Measurements from ENCODE around the gene FSTL3.

The FSTL3 gene

DNA sequence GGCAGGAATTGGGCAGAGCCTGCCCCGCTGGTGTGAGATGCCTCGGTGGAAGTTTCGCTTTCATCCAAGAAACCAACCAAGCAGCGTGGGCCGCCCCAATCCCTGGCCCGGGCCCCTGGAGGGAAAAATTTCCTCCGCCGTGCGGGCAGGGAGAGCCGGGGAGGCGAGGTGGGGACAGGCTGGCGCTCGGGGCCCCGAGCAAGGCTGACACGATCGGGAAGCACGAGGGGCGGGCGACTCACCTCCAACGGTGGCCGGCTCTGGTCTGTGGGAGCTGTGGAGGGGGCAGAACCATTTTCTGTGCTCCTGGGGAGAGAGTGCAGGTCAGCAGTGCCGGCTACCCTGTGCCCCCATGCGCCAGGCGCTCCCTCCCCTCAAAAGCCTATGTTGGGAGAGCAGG lies 24.2 kb upstream of the FSTL3 start:
- TF ChIP-seq, protein P1, sequence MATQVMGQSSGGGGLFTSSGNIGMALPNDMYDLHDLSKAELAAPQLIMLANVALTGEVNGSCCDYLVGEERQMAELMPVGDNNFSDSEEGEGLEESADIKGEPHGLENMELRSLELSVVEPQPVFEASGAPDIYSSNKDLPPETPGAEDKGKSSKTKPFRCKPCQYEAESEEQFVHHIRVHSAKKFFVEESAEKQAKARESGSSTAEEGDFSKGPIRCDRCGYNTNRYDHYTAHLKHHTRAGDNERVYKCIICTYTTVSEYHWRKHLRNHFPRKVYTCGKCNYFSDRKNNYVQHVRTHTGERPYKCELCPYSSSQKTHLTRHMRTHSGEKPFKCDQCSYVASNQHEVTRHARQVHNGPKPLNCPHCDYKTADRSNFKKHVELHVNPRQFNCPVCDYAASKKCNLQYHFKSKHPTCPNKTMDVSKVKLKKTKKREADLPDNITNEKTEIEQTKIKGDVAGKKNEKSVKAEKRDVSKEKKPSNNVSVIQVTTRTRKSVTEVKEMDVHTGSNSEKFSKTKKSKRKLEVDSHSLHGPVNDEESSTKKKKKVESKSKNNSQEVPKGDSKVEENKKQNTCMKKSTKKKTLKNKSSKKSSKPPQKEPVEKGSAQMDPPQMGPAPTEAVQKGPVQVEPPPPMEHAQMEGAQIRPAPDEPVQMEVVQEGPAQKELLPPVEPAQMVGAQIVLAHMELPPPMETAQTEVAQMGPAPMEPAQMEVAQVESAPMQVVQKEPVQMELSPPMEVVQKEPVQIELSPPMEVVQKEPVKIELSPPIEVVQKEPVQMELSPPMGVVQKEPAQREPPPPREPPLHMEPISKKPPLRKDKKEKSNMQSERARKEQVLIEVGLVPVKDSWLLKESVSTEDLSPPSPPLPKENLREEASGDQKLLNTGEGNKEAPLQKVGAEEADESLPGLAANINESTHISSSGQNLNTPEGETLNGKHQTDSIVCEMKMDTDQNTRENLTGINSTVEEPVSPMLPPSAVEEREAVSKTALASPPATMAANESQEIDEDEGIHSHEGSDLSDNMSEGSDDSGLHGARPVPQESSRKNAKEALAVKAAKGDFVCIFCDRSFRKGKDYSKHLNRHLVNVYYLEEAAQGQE (IDR thresholded peaks at IDR 0.05; ENCODE audit: insufficient read depth in 1 of 2, low read depth in 2 of 2, low read length in 2 of 2) = no peak
- TF ChIP-seq SIN3A (IDR thresholded peaks at IDR 0.05; ENCODE audit: borderline replicate concordance, insufficient read depth, low read length) = no peak
- TF ChIP-seq POLR2AphosphoS5 (IDR thresholded peaks at IDR 0.05; ENCODE audit: low read depth, low read length) = no peak
- no peak for TF ChIP-seq FOXP2 (optimal IDR thresholded peaks at IDR 0.05; ENCODE audit: borderline replicate concordance, extremely low read depth, extremely low read length, insufficient read depth)
- TF ChIP-seq TAF1 (IDR thresholded peaks at IDR 0.05; ENCODE audit: borderline replicate concordance, insufficient read depth, low read length) = no peak

DNA sequence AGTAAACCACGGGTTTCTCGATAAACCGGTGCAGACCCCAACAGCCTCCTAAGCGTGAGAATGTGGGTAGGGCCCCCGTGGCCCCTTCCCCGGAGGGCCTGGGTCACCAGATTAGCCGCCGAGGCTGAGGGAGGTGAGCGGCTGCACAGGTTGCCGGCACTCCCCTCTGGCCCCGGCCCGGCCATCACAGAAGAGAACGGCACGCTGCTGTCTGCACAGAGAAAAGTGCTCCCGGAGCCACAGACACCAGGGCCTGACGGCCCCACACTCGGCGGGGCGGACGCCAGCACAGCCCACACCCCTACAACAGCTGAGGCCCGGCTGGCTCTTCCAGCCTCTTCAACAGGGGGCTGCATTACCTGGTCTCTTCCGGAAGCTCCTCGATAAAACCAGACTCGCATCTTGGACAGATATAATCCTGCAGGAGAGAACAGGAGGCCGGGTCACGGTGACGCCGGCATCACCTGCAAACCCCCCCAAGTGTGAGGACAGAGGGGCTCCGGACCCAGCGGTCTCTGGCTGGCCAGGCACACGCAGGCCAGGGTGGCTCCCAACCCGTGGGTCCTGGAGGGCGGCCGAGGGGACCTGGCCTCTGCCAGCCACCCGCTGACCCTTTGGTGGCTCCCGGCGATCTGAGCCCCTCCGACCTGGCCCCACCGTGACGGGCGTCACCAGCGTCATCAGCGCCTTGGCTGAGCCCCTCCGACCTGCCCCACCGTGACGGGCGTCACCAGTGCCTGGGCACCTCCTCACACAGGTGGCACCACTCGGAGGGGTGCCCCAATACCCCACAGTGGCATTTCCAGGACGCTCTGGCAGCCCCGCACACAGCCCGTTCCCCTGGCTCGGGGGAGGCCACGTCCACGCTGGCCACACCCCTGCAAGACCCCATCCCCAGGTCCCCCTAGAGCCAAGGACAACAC lies 23.5 kb upstream of the FSTL3 start:
- no peak for TF ChIP-seq FOXP2 (optimal IDR thresholded peaks at IDR 0.05; ENCODE audit: borderline replicate concordance, extremely low read depth, extremely low read length, insufficient read depth)
- TF ChIP-seq, protein P1 (IDR thresholded peaks at IDR 0.05; ENCODE audit: insufficient read depth in 1 of 2, low read depth in 2 of 2, low read length in 2 of 2) = no peak
- TF ChIP-seq SIN3A (IDR thresholded peaks at IDR 0.05; ENCODE audit: borderline replicate concordance, insufficient read depth, low read length) = no peak
- TF ChIP-seq TAF1 (IDR thresholded peaks at IDR 0.05; ENCODE audit: borderline replicate concordance, insufficient read depth, low read length) = no peak
- TF ChIP-seq POLR2AphosphoS5 (IDR thresholded peaks at IDR 0.05; ENCODE audit: low read depth, low read length) = no peak

DNA sequence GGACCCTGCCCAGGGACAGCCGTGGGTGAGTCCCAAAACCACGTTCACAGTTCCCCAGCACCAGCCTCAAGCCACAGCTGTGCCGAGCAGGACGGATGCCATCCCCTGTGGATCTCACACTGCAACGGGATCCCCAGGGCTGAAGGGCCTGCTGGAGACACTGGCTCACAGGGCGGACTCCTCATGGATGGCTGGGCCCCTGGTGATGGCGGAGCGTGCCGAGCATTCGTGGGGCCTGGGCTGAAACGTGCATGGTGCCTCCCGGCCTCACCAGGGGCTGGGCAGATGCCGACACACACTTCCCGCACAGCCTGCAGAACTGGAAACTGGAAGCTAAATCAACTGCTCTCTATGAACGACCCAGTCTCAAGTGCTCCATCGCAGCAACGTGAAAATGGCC lies 22.8 kb upstream of the FSTL3 start:
- TF ChIP-seq SIN3A (IDR thresholded peaks at IDR 0.05; ENCODE audit: borderline replicate concordance, insufficient read depth, low read length) = no peak
- TF ChIP-seq TAF1 (IDR thresholded peaks at IDR 0.05; ENCODE audit: borderline replicate concordance, insufficient read depth, low read length) = no peak
- TF ChIP-seq, protein P1 (IDR thresholded peaks at IDR 0.05; ENCODE audit: insufficient read depth in 1 of 2, low read depth in 2 of 2, low read length in 2 of 2) = no peak
- TF ChIP-seq POLR2AphosphoS5 (IDR thresholded peaks at IDR 0.05; ENCODE audit: low read depth, low read length) = no peak

DNA sequence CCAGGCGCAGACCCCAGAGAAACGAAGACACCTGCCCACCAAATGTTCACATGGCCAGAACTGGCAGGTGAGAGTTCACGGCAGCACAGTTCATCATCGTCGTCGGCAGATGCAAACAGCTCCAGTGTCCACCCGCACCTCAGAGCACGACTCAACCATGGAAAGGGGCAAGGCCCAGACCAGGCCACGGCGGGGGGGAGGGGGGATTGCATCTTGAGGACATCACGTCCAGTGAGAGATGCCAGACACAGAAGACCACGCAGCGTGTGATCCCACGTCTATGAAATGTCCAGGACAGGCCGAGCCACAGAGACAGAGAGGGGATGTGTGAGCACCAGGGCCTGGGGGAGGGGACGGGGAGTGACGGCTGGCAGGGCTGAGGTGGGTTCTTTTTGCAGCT lies 20.5 kb upstream of the FSTL3 start:
- TF ChIP-seq POLR2AphosphoS5 (IDR thresholded peaks at IDR 0.05; ENCODE audit: low read depth, low read length) (no peak), FOXP2 (optimal IDR thresholded peaks at IDR 0.05; ENCODE audit: borderline replicate concordance, extremely low read depth, extremely low read length, insufficient read depth) (no peak), TAF1 (IDR thresholded peaks at IDR 0.05; ENCODE audit: borderline replicate concordance, insufficient read depth, low read length) (no peak), SIN3A (IDR thresholded peaks at IDR 0.05; ENCODE audit: borderline replicate concordance, insufficient read depth, low read length) (no peak)
- TF ChIP-seq, protein P1 (IDR thresholded peaks at IDR 0.05; ENCODE audit: insufficient read depth in 1 of 2, low read depth in 2 of 2, low read length in 2 of 2) = no peak

All from PFSK-1 (cell line).